ENCODE results near the gene ZNF524.

ZNF524 gene

DNA sequence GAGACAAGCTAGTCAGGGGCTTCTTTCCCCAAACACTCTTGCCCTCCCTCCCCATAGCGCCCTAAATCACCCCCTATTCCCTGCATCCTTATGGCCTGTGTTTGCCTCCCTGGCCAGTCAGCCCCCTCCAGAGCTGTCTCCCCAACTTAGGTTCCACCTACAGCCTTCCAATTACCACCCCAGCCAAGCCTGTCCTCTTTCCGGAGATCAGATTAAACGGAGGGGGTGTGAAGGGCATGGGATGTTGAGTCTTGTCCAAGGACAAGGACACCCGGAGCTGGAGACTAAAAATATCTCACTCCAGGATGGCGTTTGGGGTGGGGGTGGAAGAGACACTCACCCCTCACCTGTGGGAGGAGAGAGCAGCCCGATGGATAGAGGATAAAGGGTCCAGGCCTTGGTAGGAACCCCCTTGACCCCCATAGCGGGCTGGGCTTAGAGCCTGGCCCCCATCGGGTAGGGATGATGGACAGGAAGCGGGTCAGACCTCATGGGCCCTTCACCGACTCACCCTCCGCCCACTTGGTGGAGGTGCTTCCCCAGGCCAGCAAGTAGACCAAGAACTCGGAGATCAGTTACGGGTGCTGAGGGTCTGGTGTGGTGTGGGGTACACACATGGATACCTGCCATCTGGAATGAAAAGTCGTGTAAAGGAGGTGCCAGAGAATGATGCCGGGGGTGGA, 11.4 kb downstream of the ZNF524 start:
- Histone ChIP-seq H3K9me3 (replicated peaks in 1 of 2; ENCODE audit: control insufficient read depth in 2 of 2, insufficient read depth in 1 of 2, low read depth in 1 of 2, low read length in 2 of 2) (peaks cover 0 to 4% of the 10 kb centered on the region in 2 donors), H4K8ac (ENCODE audit: low read depth, low read length) (no peak overlapping the region), H2AK5ac (ENCODE audit: low read depth, low read length) (no peak overlapping the region), H3K23ac (ENCODE audit: low read depth, low read length, poor library complexity) (no peak overlapping the region), H3K4me2 (ENCODE audit: insufficient read depth, low read length, poor library complexity, severe bottlenecking) (no peak overlapping the region), H3K4me3 (ENCODE audit: low read length in 2 of 2) (no peak overlapping the region), H2BK15ac (ENCODE audit: low read length) (no peak overlapping the region), H4K91ac (ENCODE audit: low read depth, low read length, poor library complexity) (no peak overlapping the region), H3K36me3 (replicated peaks in 1 of 2; ENCODE audit: control insufficient read depth in 2 of 2, insufficient read depth in 2 of 2, low read length in 2 of 2) (peaks cover 21 to 76% of the 10 kb centered on the region in 2 donors), H3K4me1 (ENCODE audit: control insufficient read depth in 2 of 2, insufficient read depth in 1 of 2, low read depth in 1 of 2, low read length in 2 of 2) (peaks cover 3 to 4% of the 10 kb centered on the region in 2 donors), H3K27ac (replicated peaks; ENCODE audit: low read length) (no peak overlapping the region), H3K18ac (ENCODE audit: low read length) (no peak overlapping the region), H3K9ac (ENCODE audit: low read depth, low read length, poor library complexity) (no peak overlapping the region), H2AFZ (ENCODE audit: low read length) (no peak overlapping the region), H3K79me1 (ENCODE audit: low read depth, low read length) (peaks cover 18% of the 10 kb centered on the region), H2BK5ac (ENCODE audit: low read length) (no peak overlapping the region), H3K14ac (ENCODE audit: low read length) (no peak overlapping the region), H2BK120ac (ENCODE audit: low read depth, low read length) (no peak overlapping the region), H2BK12ac (ENCODE audit: low read length) (no peak overlapping the region), H3K27me3 (ENCODE audit: control insufficient read depth in 3 of 3, insufficient read depth in 3 of 3, low read depth in 1 of 3, low read length in 3 of 3) (no peaks in the 10 kb centered on the region), H3K4ac (ENCODE audit: low read length) (no peak overlapping the region)
- WGBS, 2 donors (ENCODE audit: extremely low coverage in 2 of 2, insufficient read length in 2 of 2, insufficient replicate concordance in 1 of 2): no CpG with 5 or more reads among the region's 15 CpGs
- no peak for DNase-seq (ENCODE audit: low spot score)

DNA sequence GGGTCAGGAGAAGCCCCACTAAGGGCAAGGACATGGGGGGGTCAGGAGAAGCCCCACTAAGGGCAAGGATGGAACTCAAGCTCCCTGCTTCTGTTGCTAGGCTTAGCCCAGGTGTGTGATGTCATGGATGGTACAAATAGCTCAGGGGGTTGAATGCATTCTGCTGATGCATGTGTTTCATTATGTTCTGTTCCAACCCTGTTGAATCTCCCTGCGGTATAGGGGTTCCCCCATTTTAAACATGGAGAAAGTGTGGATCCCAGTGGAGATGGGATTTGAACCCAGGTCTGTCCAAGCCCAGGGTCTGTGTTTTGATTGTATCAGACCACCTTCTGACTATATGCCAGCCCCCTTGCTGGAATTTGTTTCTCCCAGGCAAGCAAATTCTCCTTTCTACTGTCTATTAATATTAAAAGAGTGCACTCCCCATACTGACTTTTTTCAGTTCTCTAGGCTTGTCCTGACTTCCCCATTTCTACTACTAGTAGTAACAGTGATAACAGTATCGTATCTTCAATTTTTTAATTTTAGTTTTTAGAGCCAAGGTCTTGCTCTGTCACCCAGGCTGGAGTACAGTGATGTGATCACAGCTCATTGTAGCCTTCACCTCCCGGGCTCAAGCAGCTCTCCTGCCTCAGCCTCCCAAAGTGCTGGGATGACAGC, 12.0 kb downstream of the ZNF524 start:
- Histone ChIP-seq H3K27me3 (ENCODE audit: control insufficient read depth in 3 of 3, insufficient read depth in 3 of 3, low read depth in 1 of 3, low read length in 3 of 3) (no peaks in the 10 kb centered on the region), H2BK120ac (ENCODE audit: low read depth, low read length) (no peak overlapping the region), H4K8ac (ENCODE audit: low read depth, low read length) (no peak overlapping the region), H3K36me3 (replicated peaks in 1 of 2; ENCODE audit: control insufficient read depth in 2 of 2, insufficient read depth in 2 of 2, low read length in 2 of 2) (peaks cover 26 to 75% of the 10 kb centered on the region in 2 donors), H2BK15ac (ENCODE audit: low read length) (no peak overlapping the region), H3K4me2 (ENCODE audit: insufficient read depth, low read length, poor library complexity, severe bottlenecking) (no peak overlapping the region), H3K23ac (ENCODE audit: low read depth, low read length, poor library complexity) (no peak overlapping the region), H2AK5ac (ENCODE audit: low read depth, low read length) (no peak overlapping the region), H3K79me1 (ENCODE audit: low read depth, low read length) (peaks cover 18% of the 10 kb centered on the region), H3K9me3 (replicated peaks in 1 of 2; ENCODE audit: control insufficient read depth in 2 of 2, insufficient read depth in 1 of 2, low read depth in 1 of 2, low read length in 2 of 2) (peaks cover 0 to 4% of the 10 kb centered on the region in 2 donors), H3K4ac (ENCODE audit: low read length) (no peak overlapping the region), H3K4me3 (ENCODE audit: low read length in 2 of 2) (no peak overlapping the region), H3K14ac (ENCODE audit: low read length) (no peak overlapping the region), H3K4me1 (ENCODE audit: control insufficient read depth in 2 of 2, insufficient read depth in 1 of 2, low read depth in 1 of 2, low read length in 2 of 2) (no peaks in the 10 kb centered on the region), H2BK5ac (ENCODE audit: low read length) (no peak overlapping the region), H4K91ac (ENCODE audit: low read depth, low read length, poor library complexity) (no peak overlapping the region), H2AFZ (ENCODE audit: low read length) (no peak overlapping the region), H2BK12ac (ENCODE audit: low read length) (no peak overlapping the region), H3K9ac (ENCODE audit: low read depth, low read length, poor library complexity) (no peak overlapping the region), H3K18ac (ENCODE audit: low read length) (no peak overlapping the region), H3K27ac (replicated peaks; ENCODE audit: low read length) (no peak overlapping the region)
- no peak for DNase-seq (ENCODE audit: low spot score)
- no CpG with 5 or more reads among the region's 3 CpGs for WGBS, 2 donors (ENCODE audit: extremely low coverage in 2 of 2, insufficient read length in 2 of 2, insufficient replicate concordance in 1 of 2)

DNA sequence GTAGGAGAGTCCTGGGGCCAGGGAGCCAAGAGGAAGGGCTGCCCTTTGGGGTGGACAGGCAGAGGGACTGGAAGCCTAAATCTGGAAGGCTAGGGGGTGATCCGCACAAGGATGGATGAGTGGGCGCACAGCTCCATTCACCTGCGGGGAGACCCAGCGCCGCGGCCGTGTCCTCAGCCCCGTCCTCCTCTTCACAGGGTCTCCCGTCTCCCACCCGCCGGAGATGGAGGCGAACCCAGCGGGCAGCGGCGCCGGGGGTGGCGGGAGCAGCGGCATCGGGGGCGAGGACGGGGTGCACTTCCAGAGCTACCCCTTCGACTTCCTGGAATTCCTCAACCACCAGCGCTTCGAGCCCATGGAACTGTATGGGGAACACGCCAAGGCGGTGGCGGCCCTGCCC, 13.3 kb downstream of the ZNF524 start:
- no peak overlapping the region for H2BK5ac ChIP-seq (ENCODE audit: low read length)
- H2AK5ac ChIP-seq (ENCODE audit: low read depth, low read length): no peak overlapping the region
- peaks cover 0 to 4% of the 10 kb centered on the region in 2 donors for H3K9me3 ChIP-seq (replicated peaks in 1 of 2; ENCODE audit: control insufficient read depth in 2 of 2, insufficient read depth in 1 of 2, low read depth in 1 of 2, low read length in 2 of 2)
- no peak overlapping the region for H4K8ac ChIP-seq (ENCODE audit: low read depth, low read length)
- H3K14ac ChIP-seq (ENCODE audit: low read length): no peak overlapping the region
- no peak overlapping the region for H2BK12ac ChIP-seq (ENCODE audit: low read length)
- no peak overlapping the region for H4K91ac ChIP-seq (ENCODE audit: low read depth, low read length, poor library complexity)
- no peak overlapping the region for H2BK120ac ChIP-seq (ENCODE audit: low read depth, low read length)
- H3K9ac ChIP-seq (ENCODE audit: low read depth, low read length, poor library complexity): no peak overlapping the region
- H3K36me3 ChIP-seq (replicated peaks in 1 of 2; ENCODE audit: control insufficient read depth in 2 of 2, insufficient read depth in 2 of 2, low read length in 2 of 2): peaks cover 30 to 81% of the 10 kb centered on the region in 2 donors
- H2BK15ac ChIP-seq (ENCODE audit: low read length): no peak overlapping the region
- no peak overlapping the region for H3K27ac ChIP-seq (replicated peaks; ENCODE audit: low read length)
- no peaks in the 10 kb centered on the region for H3K4me1 ChIP-seq (ENCODE audit: control insufficient read depth in 2 of 2, insufficient read depth in 1 of 2, low read depth in 1 of 2, low read length in 2 of 2)
- no peak overlapping the region for H3K23ac ChIP-seq (ENCODE audit: low read depth, low read length, poor library complexity)
- WGBS, 2 donors (ENCODE audit: extremely low coverage in 2 of 2, insufficient read length in 2 of 2, insufficient replicate concordance in 1 of 2): no CpG with 5 or more reads among the region's 27 CpGs
- H3K4me3 ChIP-seq (ENCODE audit: low read length in 2 of 2): no peak overlapping the region
- no peak overlapping the region for H2AFZ ChIP-seq (ENCODE audit: low read length)
- DNase-seq (ENCODE audit: low spot score): no peak
- no peak overlapping the region for H3K4ac ChIP-seq (ENCODE audit: low read length)
- H3K79me1 ChIP-seq (ENCODE audit: low read depth, low read length): peaks cover 15% of the 10 kb centered on the region
- H3K4me2 ChIP-seq (ENCODE audit: insufficient read depth, low read length, poor library complexity, severe bottlenecking): no peak overlapping the region
- no peaks in the 10 kb centered on the region for H3K27me3 ChIP-seq (ENCODE audit: control insufficient read depth in 3 of 3, insufficient read depth in 3 of 3, low read depth in 1 of 3, low read length in 3 of 3)
- H3K18ac ChIP-seq (ENCODE audit: low read length): no peak overlapping the region

DNA sequence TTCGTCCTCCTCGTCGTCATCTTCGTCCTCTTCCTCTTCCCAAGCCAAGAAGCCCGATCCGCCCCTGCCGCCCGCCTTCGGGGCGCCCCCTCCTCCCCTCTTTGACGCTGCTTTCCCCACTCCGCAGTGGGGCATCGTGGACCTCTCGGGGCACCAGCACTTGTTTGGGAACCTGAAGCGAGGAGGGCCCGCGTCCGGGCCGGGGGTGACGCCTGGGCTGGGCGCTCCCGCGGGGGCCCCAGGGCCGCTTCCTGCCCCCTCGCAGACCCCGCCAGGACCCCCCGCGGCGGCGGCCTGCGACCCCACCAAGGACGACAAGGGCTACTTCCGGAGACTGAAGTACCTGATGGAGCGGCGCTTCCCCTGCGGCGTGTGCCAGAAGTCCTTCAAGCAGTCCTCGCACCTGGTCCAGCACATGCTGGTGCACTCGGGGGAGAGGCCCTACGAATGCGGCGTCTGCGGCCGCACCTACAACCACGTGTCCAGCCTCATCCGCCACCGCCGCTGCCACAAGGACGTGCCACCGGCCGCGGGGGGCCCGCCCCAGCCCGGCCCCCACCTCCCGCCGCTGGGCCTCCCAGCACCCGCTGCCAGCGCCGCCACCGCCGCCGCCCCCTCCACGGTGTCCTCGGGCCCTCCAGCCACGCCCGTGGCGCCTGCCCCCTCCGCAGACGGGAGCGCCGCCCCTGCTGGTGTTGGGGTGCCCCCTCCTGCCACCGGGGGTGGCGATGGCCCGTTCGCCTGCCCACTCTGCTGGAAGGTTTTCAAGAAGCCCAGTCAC, 14.0 kb downstream of the ZNF524 start:
- no peaks in the 10 kb centered on the region for H3K27me3 ChIP-seq (ENCODE audit: control insufficient read depth in 3 of 3, insufficient read depth in 3 of 3, low read depth in 1 of 3, low read length in 3 of 3)
- H2AK5ac ChIP-seq (ENCODE audit: low read depth, low read length): no peak overlapping the region
- H4K8ac ChIP-seq (ENCODE audit: low read depth, low read length): no peak overlapping the region
- H3K27ac ChIP-seq (replicated peaks; ENCODE audit: low read length): no peak overlapping the region
- H2BK15ac ChIP-seq (ENCODE audit: low read length): no peak overlapping the region
- no peak overlapping the region for H2BK120ac ChIP-seq (ENCODE audit: low read depth, low read length)
- H2BK5ac ChIP-seq (ENCODE audit: low read length): peak overlapping the region; percentile 50
- H3K4ac ChIP-seq (ENCODE audit: low read length): no peak overlapping the region
- no peak overlapping the region for H3K4me3 ChIP-seq (ENCODE audit: low read length in 2 of 2)
- H3K9ac ChIP-seq (ENCODE audit: low read depth, low read length, poor library complexity): no peak overlapping the region
- H3K4me1 ChIP-seq (ENCODE audit: control insufficient read depth in 2 of 2, insufficient read depth in 1 of 2, low read depth in 1 of 2, low read length in 2 of 2): no peaks in the 10 kb centered on the region
- no peak overlapping the region for H3K23ac ChIP-seq (ENCODE audit: low read depth, low read length, poor library complexity)
- peaks cover 0 to 4% of the 10 kb centered on the region in 2 donors for H3K9me3 ChIP-seq (replicated peaks in 1 of 2; ENCODE audit: control insufficient read depth in 2 of 2, insufficient read depth in 1 of 2, low read depth in 1 of 2, low read length in 2 of 2)
- peaks cover 30 to 77% of the 10 kb centered on the region in 2 donors for H3K36me3 ChIP-seq (replicated peaks in 1 of 2; ENCODE audit: control insufficient read depth in 2 of 2, insufficient read depth in 2 of 2, low read length in 2 of 2)
- no peak overlapping the region for H3K14ac ChIP-seq (ENCODE audit: low read length)
- H3K79me1 ChIP-seq (ENCODE audit: low read depth, low read length): peaks cover 15% of the 10 kb centered on the region
- H4K91ac ChIP-seq (ENCODE audit: low read depth, low read length, poor library complexity): no peak overlapping the region
- H2BK12ac ChIP-seq (ENCODE audit: low read length): no peak overlapping the region
- no peak overlapping the region for H3K4me2 ChIP-seq (ENCODE audit: insufficient read depth, low read length, poor library complexity, severe bottlenecking)
- WGBS, 2 donors (ENCODE audit: extremely low coverage in 2 of 2, insufficient read length in 2 of 2, insufficient replicate concordance in 1 of 2): 100% methylated on average over 3 of the region's 75 CpGs; no CpG with 5 or more reads in 1 of the 2 donors
- no peak for DNase-seq (ENCODE audit: low spot score)
- no peak overlapping the region for H2AFZ ChIP-seq (ENCODE audit: low read length)
- no peak overlapping the region for H3K18ac ChIP-seq (ENCODE audit: low read length)
